Measurements from ENCODE around the gene LRRC4. TPM values are rescaled to one million over a fixed set of nuclear protein-coding genes. Genes with fewer than 3 reads are reported as not detected.

The LRRC4 gene
- total and polyA plus RNA-seq, 2 donors (not counting 1 experiment from before 2014, with no cell fraction given): 0.20 to 0.33 TPM

DNA sequence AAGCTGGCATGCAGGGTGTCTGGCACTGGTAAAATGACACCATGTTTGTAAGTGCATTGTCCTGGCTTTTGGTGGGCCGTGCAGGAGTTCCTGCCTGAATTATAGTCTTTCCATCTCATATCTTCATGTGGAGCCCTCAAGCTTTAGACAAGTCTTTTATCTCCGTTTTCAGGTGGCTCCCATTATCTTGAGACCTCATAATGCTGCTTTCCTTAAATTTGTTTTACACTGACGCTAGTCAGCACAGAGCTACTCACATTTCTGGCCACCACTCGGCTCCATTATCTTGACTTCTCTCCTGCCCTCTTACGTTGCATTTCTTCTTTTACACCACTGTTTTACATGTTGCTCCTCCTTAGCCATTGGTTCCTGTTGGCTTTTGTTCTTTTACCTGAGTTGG lies 37.2 kb downstream of the LRRC4 start:
- no peak overlapping the region for H3K9ac ChIP-seq (ENCODE audit: insufficient read depth, low read length)
- no peaks in the 10 kb centered on the region for H3K79me2 ChIP-seq (ENCODE audit: control insufficient read depth, insufficient read depth, low read length)
- no peaks in the 10 kb centered on the region for H3K9me3 ChIP-seq (ENCODE audit: control insufficient read depth, insufficient read depth, low read depth, low read length)
- DNase-seq (ENCODE audit: low read depth in 2 of 2): no peak
- TF ChIP-seq EZH2 (IDR thresholded peaks at IDR 0.05; ENCODE audit: low read length, missing control alignments) (no peak), CTCF (conservative IDR thresholded peaks at IDR 0.05 in 1 of 2, IDR thresholded peaks at IDR 0.05 in 1 of 2; ENCODE audit: low read depth in 1 of 2, low read length in 2 of 2) (no peak)
- H3K4me2 ChIP-seq (ENCODE audit: extremely low read depth, insufficient read depth, low read length): no peak overlapping the region
- no peak overlapping the region for H3K4me3 ChIP-seq (replicated peaks in 1 of 4; ENCODE audit: control extremely low read depth in 1 of 4, insufficient read depth in 1 of 4, low read depth in 3 of 4, low read length in 4 of 4)
- H3K27me3 ChIP-seq (ENCODE audit: control insufficient read depth, insufficient read depth, low read length): no peaks in the 10 kb centered on the region
- H2AFZ ChIP-seq (ENCODE audit: low read length): no peak overlapping the region
- no peaks in the 10 kb centered on the region for H3K36me3 ChIP-seq (ENCODE audit: control insufficient read depth, insufficient read depth, low read length)
- no peaks in the 10 kb centered on the region for H4K20me1 ChIP-seq (ENCODE audit: control insufficient read depth, extremely low read depth, insufficient read depth, low read length)
- peaks cover 12% of the 10 kb centered on the region for H3K4me1 ChIP-seq (ENCODE audit: control insufficient read depth, extremely low read depth, insufficient read depth, low read length)
- H3K27ac ChIP-seq (ENCODE audit: insufficient read depth, low read length): no peak overlapping the region

DNA sequence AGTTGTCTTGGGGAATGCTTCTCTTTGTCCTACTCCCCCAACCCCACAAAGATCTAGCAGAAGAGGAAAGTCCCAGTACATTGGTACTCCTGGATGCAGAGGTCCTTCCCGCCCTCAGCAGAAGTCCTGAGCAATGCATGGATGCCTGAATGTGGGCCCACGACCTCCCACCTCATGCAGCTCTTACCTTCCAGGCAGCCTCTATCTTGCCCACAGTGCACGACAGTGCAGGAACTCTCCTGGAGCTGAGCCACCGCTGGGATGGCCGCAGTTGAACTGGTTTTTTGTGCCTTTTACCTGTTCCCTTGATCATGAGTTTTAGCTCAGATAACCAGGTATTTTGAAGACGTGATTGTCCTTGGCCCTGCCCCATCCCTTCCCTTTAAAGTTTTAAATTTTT lies 37.9 kb downstream of the LRRC4 start:
- Histone ChIP-seq H3K36me3 (ENCODE audit: control insufficient read depth, insufficient read depth, low read length) (no peaks in the 10 kb centered on the region), H3K4me3 (replicated peaks in 1 of 4; ENCODE audit: control extremely low read depth in 1 of 4, insufficient read depth in 1 of 4, low read depth in 3 of 4, low read length in 4 of 4) (no peak overlapping the region), H3K4me1 (ENCODE audit: control insufficient read depth, extremely low read depth, insufficient read depth, low read length) (peaks cover 12% of the 10 kb centered on the region), H3K27me3 (ENCODE audit: control insufficient read depth, insufficient read depth, low read length) (no peaks in the 10 kb centered on the region), H3K9ac (ENCODE audit: insufficient read depth, low read length) (no peak overlapping the region), H4K20me1 (ENCODE audit: control insufficient read depth, extremely low read depth, insufficient read depth, low read length) (no peaks in the 10 kb centered on the region), H3K27ac (ENCODE audit: insufficient read depth, low read length) (no peak overlapping the region), H3K79me2 (ENCODE audit: control insufficient read depth, insufficient read depth, low read length) (no peaks in the 10 kb centered on the region), H3K9me3 (ENCODE audit: control insufficient read depth, insufficient read depth, low read depth, low read length) (no peaks in the 10 kb centered on the region), H3K4me2 (ENCODE audit: extremely low read depth, insufficient read depth, low read length) (no peak overlapping the region), H2AFZ (ENCODE audit: low read length) (no peak overlapping the region)
- DNase-seq (ENCODE audit: low read depth in 2 of 2): no peak
- TF ChIP-seq EZH2 (IDR thresholded peaks at IDR 0.05; ENCODE audit: low read length, missing control alignments) (no peak), CTCF (conservative IDR thresholded peaks at IDR 0.05 in 1 of 2, IDR thresholded peaks at IDR 0.05 in 1 of 2; ENCODE audit: low read depth in 1 of 2, low read length in 2 of 2) (no peak)

DNA sequence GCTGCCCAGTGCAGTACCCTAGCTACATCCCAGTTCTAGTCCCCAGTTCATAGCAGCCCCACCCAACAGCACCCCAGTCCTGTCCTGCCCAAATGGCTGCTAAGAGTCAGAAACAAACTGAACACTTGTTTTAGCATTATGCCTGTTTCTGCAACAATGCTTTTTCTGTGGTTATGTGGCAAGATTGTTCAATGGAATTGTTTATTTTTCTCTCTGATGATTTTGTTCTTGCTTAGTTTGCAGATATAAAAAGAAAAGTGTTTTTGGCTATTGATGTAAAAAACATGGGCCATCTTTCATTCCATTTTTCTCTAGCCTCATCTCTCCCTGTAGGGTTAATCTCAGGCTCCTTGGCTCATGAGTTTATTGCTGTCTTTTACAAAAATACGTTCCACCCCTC lies 42.5 kb downstream of the LRRC4 start:
- H3K4me3 ChIP-seq (replicated peaks in 1 of 4; ENCODE audit: control extremely low read depth in 1 of 4, insufficient read depth in 1 of 4, low read depth in 3 of 4, low read length in 4 of 4): no peak overlapping the region
- no peaks in the 10 kb centered on the region for H4K20me1 ChIP-seq (ENCODE audit: control insufficient read depth, extremely low read depth, insufficient read depth, low read length)
- DNase-seq (ENCODE audit: low read depth in 2 of 2): peak in 1 of 2 donors; percentile 45
- TF ChIP-seq CTCF (conservative IDR thresholded peaks at IDR 0.05 in 1 of 2, IDR thresholded peaks at IDR 0.05 in 1 of 2; ENCODE audit: low read depth in 1 of 2, low read length in 2 of 2) (no peak), EZH2 (IDR thresholded peaks at IDR 0.05; ENCODE audit: low read length, missing control alignments) (no peak)
- H3K27ac ChIP-seq (ENCODE audit: insufficient read depth, low read length): no peak overlapping the region
- no peak overlapping the region for H3K9ac ChIP-seq (ENCODE audit: insufficient read depth, low read length)
- no peaks in the 10 kb centered on the region for H3K9me3 ChIP-seq (ENCODE audit: control insufficient read depth, insufficient read depth, low read depth, low read length)
- H3K4me2 ChIP-seq (ENCODE audit: extremely low read depth, insufficient read depth, low read length): no peak overlapping the region
- H3K27me3 ChIP-seq (ENCODE audit: control insufficient read depth, insufficient read depth, low read length): no peaks in the 10 kb centered on the region
- H2AFZ ChIP-seq (ENCODE audit: low read length): no peak overlapping the region
- no peaks in the 10 kb centered on the region for H3K36me3 ChIP-seq (ENCODE audit: control insufficient read depth, insufficient read depth, low read length)
- no peaks in the 10 kb centered on the region for H3K79me2 ChIP-seq (ENCODE audit: control insufficient read depth, insufficient read depth, low read length)
- peaks cover 2% of the 10 kb centered on the region for H3K4me1 ChIP-seq (ENCODE audit: control insufficient read depth, extremely low read depth, insufficient read depth, low read length)

Data from fibroblast of lung (primary cell).